SU-DHL-6 (cell line): Measurements from ENCODE around the gene AHR.

Experiments
- CTCF ChIP-seq: fragments of 200-600 bp; sonication (generic); IDR thresholded peaks from one replicate; pipeline ENCODE4 v1.5.1; 2017; ENCODE audit warnings: antibody characterized with exemption, mild to moderate bottlenecking, low read length, moderate library complexity; ENCODE audit not compliant: insufficient read depth, poor library complexity, severe bottlenecking
- EZH2phosphoT487 ChIP-seq: fragments of 200-600 bp; sonication (generic), shearing (Covaris generic); conservative IDR thresholded peaks from 2 replicates; pipeline ENCODE4 v1.6.1; 2018; ENCODE audit warnings: mild to moderate bottlenecking, antibody characterized with exemption, low read length, moderate library complexity, mixed read lengths

GRCh38 chr7:17325364-17325763 is 26.9 kb downstream of the AHR start:
- TF ChIP-seq CTCF (no peak), EZH2phosphoT487 (no peak)
